Suprapubic skin (tissue), 3 donors: ENCODE measurements around the gene NIPSNAP2.

Experiments used
- CTCF ChIP-seq, 2 donors: fragments of 200-600 bp in 1 of 2; fragments of 450-650 bp in 1 of 2; sonication (generic) in 1 of 2; IDR thresholded peaks; one replicate each; pipeline ENCODE4 v1.5.1; 2016 to 2019; ENCODE audit warnings: antibody characterized with exemption in 2 of 2, mild to moderate bottlenecking in 1 of 2, moderate library complexity in 1 of 2
- EP300 ChIP-seq: sonication (generic); formaldehyde crosslinking; IDR thresholded peaks from one replicate; pipeline ENCODE4 v1.6.1; 2017; ENCODE audit warnings: antibody characterized with exemption
- POLR2A ChIP-seq, 2 donors: fragments of 450-650 bp; IDR thresholded peaks; one replicate each; pipeline ENCODE4 v1.6.1; 2017; ENCODE audit warnings: antibody characterized with exemption in 2 of 2, mild to moderate bottlenecking in 2 of 2, moderate library complexity in 2 of 2

- TF ChIP-seq CTCF (IDR thresholded peaks at IDR 0.05) (no peak), EP300 (no peak), POLR2A (IDR thresholded peaks at IDR 0.05) (no peak)
Observed at GRCh38 chr7:56007167-56007652, 42.8 kb downstream of the NIPSNAP2 start.
